ENCODE results near the gene RBM20. TPM values are rescaled to one million over a fixed set of nuclear protein-coding genes. Genes with fewer than 3 reads are reported as not detected.

Gene RBM20
- total RNA-seq, 2 donors from 2014 or later, result 7.8 to 13.9 TPM

- Histone ChIP-seq H3K27me3 (replicated peaks; ENCODE audit: insufficient read depth) (no peaks in the 10 kb centered on the region), H3K36me3 (no peaks in the 10 kb centered on the region), H3K4me3 (peak overlapping the region; percentile 46), H3K9me3 (no peaks in the 10 kb centered on the region), H3K27ac (peak overlapping the region; percentile 79 to 88), H3K4me1 (ENCODE audit: control insufficient read depth in 1 of 2, low read depth in 2 of 2) (peaks cover 0 to 30% of the 10 kb centered on the region in 2 donors)
- DNase-seq (ENCODE audit: low spot score) (no peak), ATAC-seq (ENCODE audit: insufficient number of reproducible peaks, low FRiP score, low read depth) (peak; percentile 27)
- TF ChIP-seq, protein P1, sequence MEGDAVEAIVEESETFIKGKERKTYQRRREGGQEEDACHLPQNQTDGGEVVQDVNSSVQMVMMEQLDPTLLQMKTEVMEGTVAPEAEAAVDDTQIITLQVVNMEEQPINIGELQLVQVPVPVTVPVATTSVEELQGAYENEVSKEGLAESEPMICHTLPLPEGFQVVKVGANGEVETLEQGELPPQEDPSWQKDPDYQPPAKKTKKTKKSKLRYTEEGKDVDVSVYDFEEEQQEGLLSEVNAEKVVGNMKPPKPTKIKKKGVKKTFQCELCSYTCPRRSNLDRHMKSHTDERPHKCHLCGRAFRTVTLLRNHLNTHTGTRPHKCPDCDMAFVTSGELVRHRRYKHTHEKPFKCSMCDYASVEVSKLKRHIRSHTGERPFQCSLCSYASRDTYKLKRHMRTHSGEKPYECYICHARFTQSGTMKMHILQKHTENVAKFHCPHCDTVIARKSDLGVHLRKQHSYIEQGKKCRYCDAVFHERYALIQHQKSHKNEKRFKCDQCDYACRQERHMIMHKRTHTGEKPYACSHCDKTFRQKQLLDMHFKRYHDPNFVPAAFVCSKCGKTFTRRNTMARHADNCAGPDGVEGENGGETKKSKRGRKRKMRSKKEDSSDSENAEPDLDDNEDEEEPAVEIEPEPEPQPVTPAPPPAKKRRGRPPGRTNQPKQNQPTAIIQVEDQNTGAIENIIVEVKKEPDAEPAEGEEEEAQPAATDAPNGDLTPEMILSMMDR (IDR thresholded peaks at IDR 0.05), result no peak
These were observed 40.8 kb downstream of the RBM20 start for GRCh38 chr10:110684800-110685446.

DNA sequence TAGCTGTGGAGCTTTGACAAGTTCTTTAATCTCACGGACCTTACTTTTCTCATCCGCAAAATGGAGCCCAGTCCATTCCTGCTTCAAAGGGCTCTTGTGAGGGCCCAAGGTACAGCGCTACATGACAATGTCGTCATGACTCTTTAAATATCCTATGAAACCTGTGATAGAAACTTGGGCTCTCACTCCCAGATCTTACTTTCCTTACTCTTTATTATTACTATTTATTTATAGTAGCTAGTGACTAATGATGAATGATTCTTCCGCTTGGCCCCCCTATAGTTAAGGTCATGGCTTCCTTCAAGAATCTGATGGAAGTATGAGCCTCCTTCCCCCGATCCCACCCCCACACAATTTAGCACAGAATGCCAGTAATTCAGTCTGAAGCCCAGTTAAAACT, 41.9 kb downstream of the RBM20 start:
- no peaks in the 10 kb centered on the region for H3K9me3 ChIP-seq
- peak overlapping the region; percentile 79 to 88 for H3K27ac ChIP-seq
- peaks cover 0 to 18% of the 10 kb centered on the region in 2 donors for H3K4me1 ChIP-seq (ENCODE audit: control insufficient read depth in 1 of 2, low read depth in 2 of 2)
- no peak for DNase-seq (ENCODE audit: low spot score)
- no peaks in the 10 kb centered on the region for H3K27me3 ChIP-seq (replicated peaks; ENCODE audit: insufficient read depth)
- ATAC-seq (ENCODE audit: insufficient number of reproducible peaks, low FRiP score, low read depth), result peak; percentile 60
- TF ChIP-seq, protein P1 (IDR thresholded peaks at IDR 0.05), result no peak
- H3K36me3 ChIP-seq, result no peaks in the 10 kb centered on the region
- peak overlapping the region; percentile 46 for H3K4me3 ChIP-seq

- TF ChIP-seq, protein P1 (IDR thresholded peaks at IDR 0.05), result no peak
- H3K4me3 ChIP-seq, result no peak overlapping the region
- peak overlapping the region in 1 of 2 donors; percentile 79 for H3K27ac ChIP-seq
- H3K9me3 ChIP-seq, result peaks cover 3% of the 10 kb centered on the region
- ATAC-seq (ENCODE audit: insufficient number of reproducible peaks, low FRiP score, low read depth), result no peak
- H3K27me3 ChIP-seq (replicated peaks; ENCODE audit: insufficient read depth), result no peaks in the 10 kb centered on the region
- peaks cover 0 to 18% of the 10 kb centered on the region in 2 donors for H3K4me1 ChIP-seq (ENCODE audit: control insufficient read depth in 1 of 2, low read depth in 2 of 2)
- no peaks in the 10 kb centered on the region for H3K36me3 ChIP-seq
- DNase-seq (ENCODE audit: low spot score), result no peak
These were observed 42.8 kb downstream of the RBM20 start for GRCh38 chr10:110686949-110687348.

GRCh38 chr10:110687400-110687799, 43.3 kb downstream of the RBM20 start:
- peaks cover 8% of the 10 kb centered on the region for H3K9me3 ChIP-seq
- no peaks in the 10 kb centered on the region for H3K27me3 ChIP-seq (replicated peaks; ENCODE audit: insufficient read depth)
- H3K4me1 ChIP-seq (ENCODE audit: control insufficient read depth in 1 of 2, low read depth in 2 of 2), result peaks cover 0 to 18% of the 10 kb centered on the region in 2 donors
- DNase-seq (ENCODE audit: low spot score) (no peak), ATAC-seq (ENCODE audit: insufficient number of reproducible peaks, low FRiP score, low read depth) (no peak)
- H3K36me3 ChIP-seq, result no peaks in the 10 kb centered on the region
- TF ChIP-seq, protein P1 (IDR thresholded peaks at IDR 0.05), result no peak
- no peak overlapping the region for H3K4me3 ChIP-seq
- H3K27ac ChIP-seq, result peak overlapping the region in 1 of 2 donors; percentile 79

- Histone ChIP-seq H3K27ac (no peak overlapping the region), H3K9me3 (peaks cover 8% of the 10 kb centered on the region), H3K36me3 (no peaks in the 10 kb centered on the region), H3K4me1 (ENCODE audit: control insufficient read depth in 1 of 2, low read depth in 2 of 2) (peaks cover 0 to 5% of the 10 kb centered on the region in 2 donors), H3K27me3 (replicated peaks; ENCODE audit: insufficient read depth) (no peaks in the 10 kb centered on the region), H3K4me3 (no peak overlapping the region)
- TF ChIP-seq, protein P1 (IDR thresholded peaks at IDR 0.05), result no peak
- ATAC-seq (ENCODE audit: insufficient number of reproducible peaks, low FRiP score, low read depth) (no peak), DNase-seq (ENCODE audit: low spot score) (no peak)
These were observed 47.0 kb downstream of the RBM20 start for GRCh38 chr10:110691139-110691538.
